ENCODE data around the gene GSTO1. TPM values are rescaled to one million over a fixed set of nuclear protein-coding genes. Genes with fewer than 3 reads are reported as not detected.

GSTO1 gene
- polyA plus RNA-seq, 3 donors, result 131 to 581 (median 495) TPM

- Histone ChIP-seq H3K4me2 (replicated peaks; ENCODE audit: extremely low read depth, low read length, poor library complexity, severe bottlenecking) (peak overlapping the region; percentile 83), H3K4me1 (ENCODE audit: control insufficient read depth in 1 of 2, insufficient read depth in 2 of 2, low read length in 2 of 2) (peaks cover 14 to 22% of the 10 kb centered on the region in 2 donors), H3K9ac (ENCODE audit: insufficient read depth, low read length, poor library complexity, severe bottlenecking) (peak overlapping the region; percentile 92), H3K79me2 (ENCODE audit: insufficient read depth, low read length) (peaks cover 59% of the 10 kb centered on the region), H4K20me1 (ENCODE audit: insufficient read depth, low read length) (peaks cover 35% of the 10 kb centered on the region), H3K36me3 (replicated peaks in 1 of 2; ENCODE audit: control insufficient read depth in 1 of 2, insufficient read depth in 2 of 2, low read length in 2 of 2) (peaks cover 47 to 52% of the 10 kb centered on the region in 2 donors), H2AFZ (ENCODE audit: insufficient read depth, low read depth, low read length, poor library complexity, severe bottlenecking) (peak overlapping the region; percentile 78), H3K27ac (ENCODE audit: low read depth in 1 of 2, low read length in 2 of 2) (peak overlapping the region; percentile 80 to 94), H3K4me3 (replicated peaks in 1 of 3; ENCODE audit: low read depth in 2 of 3, low read length in 3 of 3) (peak overlapping the region; percentile 72 to 84 (median 80)), H3K9me3 (replicated peaks in 1 of 2; ENCODE audit: control insufficient read depth in 1 of 2, insufficient read depth in 1 of 2, low read length in 2 of 2) (no peaks in the 10 kb centered on the region), H3K27me3 (ENCODE audit: control insufficient read depth in 2 of 2, insufficient read depth in 2 of 2, low read length in 2 of 2) (no peaks in the 10 kb centered on the region)
- WGBS (ENCODE audit: insufficient coverage), result 94% methylated on average over 3 of the region's 14 CpGs
- intact Hi-C loops (cut with micrococcal nuclease), result loop anchor here in 1 of 2 donors (5.0 to 10.0 kb wide), 2 partner anchors 36 to 353 kb away; partner anchors contain the start of genes CFAP43 and STN1
- H3K9me3 Mint-ChIP-seq, result no peaks in the 10 kb centered on the region
- peaks cover 41 to 45% of the 10 kb centered on the region in 2 donors for H3K36me3 Mint-ChIP-seq
- H3K4me1 Mint-ChIP-seq, result peaks cover 24% of the 10 kb centered on the region
- no peak for DNase-seq
- H3K27me3 Mint-ChIP-seq (ENCODE audit: low read depth in 3 of 3), result no peaks in the 10 kb centered on the region
- peak overlapping the region; percentile 90 to 97 (median 93) for H3K27ac Mint-ChIP-seq
- TF ChIP-seq, protein P1, sequence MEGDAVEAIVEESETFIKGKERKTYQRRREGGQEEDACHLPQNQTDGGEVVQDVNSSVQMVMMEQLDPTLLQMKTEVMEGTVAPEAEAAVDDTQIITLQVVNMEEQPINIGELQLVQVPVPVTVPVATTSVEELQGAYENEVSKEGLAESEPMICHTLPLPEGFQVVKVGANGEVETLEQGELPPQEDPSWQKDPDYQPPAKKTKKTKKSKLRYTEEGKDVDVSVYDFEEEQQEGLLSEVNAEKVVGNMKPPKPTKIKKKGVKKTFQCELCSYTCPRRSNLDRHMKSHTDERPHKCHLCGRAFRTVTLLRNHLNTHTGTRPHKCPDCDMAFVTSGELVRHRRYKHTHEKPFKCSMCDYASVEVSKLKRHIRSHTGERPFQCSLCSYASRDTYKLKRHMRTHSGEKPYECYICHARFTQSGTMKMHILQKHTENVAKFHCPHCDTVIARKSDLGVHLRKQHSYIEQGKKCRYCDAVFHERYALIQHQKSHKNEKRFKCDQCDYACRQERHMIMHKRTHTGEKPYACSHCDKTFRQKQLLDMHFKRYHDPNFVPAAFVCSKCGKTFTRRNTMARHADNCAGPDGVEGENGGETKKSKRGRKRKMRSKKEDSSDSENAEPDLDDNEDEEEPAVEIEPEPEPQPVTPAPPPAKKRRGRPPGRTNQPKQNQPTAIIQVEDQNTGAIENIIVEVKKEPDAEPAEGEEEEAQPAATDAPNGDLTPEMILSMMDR (IDR thresholded peaks at IDR 0.05), result no peak
- H3K4me3 Mint-ChIP-seq, result peak overlapping the region; percentile 83 to 88
Measured at GRCh38 chr10:104267721-104268404, 13.2 kb downstream of the GSTO1 start.

GRCh38 chr10:104268405-104268712 is 13.7 kb downstream of the GSTO1 start:
- H3K36me3 Mint-ChIP-seq, result peaks cover 37 to 44% of the 10 kb centered on the region in 2 donors
- Histone ChIP-seq H3K4me3 (replicated peaks in 1 of 3; ENCODE audit: low read depth in 2 of 3, low read length in 3 of 3) (peak overlapping the region; percentile 72 to 84 (median 80)), H3K27me3 (ENCODE audit: control insufficient read depth in 2 of 2, insufficient read depth in 2 of 2, low read length in 2 of 2) (no peaks in the 10 kb centered on the region), H3K4me2 (replicated peaks; ENCODE audit: extremely low read depth, low read length, poor library complexity, severe bottlenecking) (peak overlapping the region; percentile 83), H3K36me3 (replicated peaks in 1 of 2; ENCODE audit: control insufficient read depth in 1 of 2, insufficient read depth in 2 of 2, low read length in 2 of 2) (peaks cover 42 to 47% of the 10 kb centered on the region in 2 donors), H3K9me3 (replicated peaks in 1 of 2; ENCODE audit: control insufficient read depth in 1 of 2, insufficient read depth in 1 of 2, low read length in 2 of 2) (no peaks in the 10 kb centered on the region), H3K27ac (ENCODE audit: low read depth in 1 of 2, low read length in 2 of 2) (peak overlapping the region; percentile 80 to 94), H2AFZ (ENCODE audit: insufficient read depth, low read depth, low read length, poor library complexity, severe bottlenecking) (peak overlapping the region; percentile 78), H3K4me1 (ENCODE audit: control insufficient read depth in 1 of 2, insufficient read depth in 2 of 2, low read length in 2 of 2) (peaks cover 14 to 22% of the 10 kb centered on the region in 2 donors), H3K79me2 (ENCODE audit: insufficient read depth, low read length) (peaks cover 54% of the 10 kb centered on the region), H4K20me1 (ENCODE audit: insufficient read depth, low read length) (peaks cover 30% of the 10 kb centered on the region), H3K9ac (ENCODE audit: insufficient read depth, low read length, poor library complexity, severe bottlenecking) (peak overlapping the region; percentile 92)
- intact Hi-C loops (cut with micrococcal nuclease), result loop anchor here in 1 of 2 donors (5.0 to 10.0 kb wide), 2 partner anchors 36 to 354 kb away; partner anchors contain the start of genes CFAP43 and STN1
- WGBS (ENCODE audit: insufficient coverage), result 3% methylated on average over 5 of the region's 10 CpGs
- peak overlapping the region; percentile 83 to 88 for H3K4me3 Mint-ChIP-seq
- H3K27ac Mint-ChIP-seq, result peak overlapping the region; percentile 90 to 97 (median 93)
- no peaks in the 10 kb centered on the region for H3K27me3 Mint-ChIP-seq (ENCODE audit: low read depth in 3 of 3)
- peaks cover 24% of the 10 kb centered on the region for H3K4me1 Mint-ChIP-seq
- no peaks in the 10 kb centered on the region for H3K9me3 Mint-ChIP-seq
- no peak for DNase-seq
- TF ChIP-seq, protein P1 (IDR thresholded peaks at IDR 0.05), result no peak
